Omental fat pad (tissue), 4 donors: Measurements from ENCODE around the gene ETHE1. TPM values are rescaled to one million over a fixed set of nuclear protein-coding genes. Genes with fewer than 3 reads are reported as not detected.

Experiments
- ATAC-seq: fragments of 150-250 bp; one replicate; pipeline ENCODE4 v1.9.1; 2016; ENCODE audit warnings: mild to moderate bottlenecking, moderate library complexity; ENCODE audit not compliant: low FRiP score
- DNase-seq: peaks from one replicate; pipeline ENCODE4 v3.0.0-alpha.2; 2019; ENCODE audit warnings: low spot score
- CTCF ChIP-seq, 3 donors: fragments of 450-650 bp; IDR thresholded peaks; one replicate each; pipeline ENCODE4 v1.5.1; 2016 to 2017; ENCODE audit warnings: antibody characterized with exemption in 3 of 3, mild to moderate bottlenecking in 3 of 3, moderate library complexity in 2 of 3
- total RNA-seq, 4 donors: library from RNA; depleted of rRNA; stranded (reverse); fragments of >200 nt; gene quantifications; one replicate each; pipeline ENCODE4 v1.1.0, GENCODE V29; 2016

The ETHE1 gene
- total RNA-seq, 4 donors from 2014 or later = 32.4 to 52.3 (median 41.3) TPM

DNA sequence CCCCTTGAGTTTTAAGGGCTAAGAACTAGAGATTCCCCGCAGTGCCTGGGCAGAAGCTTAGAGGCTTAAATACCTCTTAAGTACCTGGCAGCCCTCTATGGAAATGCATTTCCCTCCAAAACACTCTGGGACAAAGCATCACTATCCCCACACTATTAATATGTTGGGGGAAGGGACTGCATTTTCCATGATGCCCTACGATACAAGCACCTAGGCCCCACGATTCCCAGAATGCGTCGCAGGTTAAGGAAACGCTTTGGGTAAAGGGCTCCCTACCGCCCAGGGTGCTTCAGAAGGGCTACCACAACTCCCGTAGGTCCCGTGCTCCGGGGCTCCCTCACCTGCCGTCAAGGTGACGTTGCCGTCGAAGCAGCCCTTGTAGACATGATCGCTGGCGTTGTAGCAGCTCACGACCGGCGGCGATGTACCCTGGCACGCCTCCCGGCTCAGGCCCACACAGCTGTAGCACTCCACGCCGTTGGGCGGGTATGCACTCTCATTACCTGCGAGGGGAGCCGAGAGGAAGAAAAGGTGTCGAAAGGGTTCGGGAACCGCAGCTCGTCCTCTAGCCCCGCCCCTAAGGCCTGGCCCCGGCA, 64.1 kb downstream of the ETHE1 start:
- DNase-seq (no peak), ATAC-seq (no peak)
- TF ChIP-seq CTCF (IDR thresholded peaks at IDR 0.05) = no peak

DNA sequence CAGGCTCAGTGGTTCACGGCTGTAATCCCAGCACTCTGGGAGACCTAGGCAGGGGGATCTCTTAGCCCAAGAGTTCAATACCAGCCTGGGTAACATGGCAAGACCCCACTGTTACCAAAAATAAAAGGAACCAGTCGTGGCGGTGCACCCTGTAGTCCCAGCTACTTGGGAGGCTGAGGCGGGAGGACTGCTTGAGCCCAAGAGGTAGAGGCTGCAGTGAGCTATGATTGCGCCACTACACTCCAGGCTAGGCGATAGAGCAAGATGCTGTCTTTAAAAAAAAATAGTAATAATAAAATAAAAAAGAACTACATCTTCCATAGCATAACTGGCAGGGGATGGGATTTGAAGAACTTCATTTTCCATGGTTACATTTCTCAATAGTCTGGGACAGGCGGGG, 64.6 kb downstream of the ETHE1 start:
- no peak for TF ChIP-seq CTCF (IDR thresholded peaks at IDR 0.05)
- DNase-seq = no peak
- no peak for ATAC-seq

- TF ChIP-seq CTCF (IDR thresholded peaks at IDR 0.05) = no peak
- DNase-seq (no peak), ATAC-seq (no peak)
Observed at GRCh38 chr19:43461303-43461702, 65.7 kb downstream of the ETHE1 start.

- TF ChIP-seq CTCF (IDR thresholded peaks at IDR 0.05) = no peak
- ATAC-seq (no peak), DNase-seq (no peak)
Observed at GRCh38 chr19:43460362-43461016, 66.5 kb downstream of the ETHE1 start.

GRCh38 chr19:43457809-43458208, 69.2 kb downstream of the ETHE1 start:
- no peak for DNase-seq
- no peak for TF ChIP-seq CTCF (IDR thresholded peaks at IDR 0.05)
- ATAC-seq = no peak

Other genes with a start within 250 kb of the ETHE1 start
- 10 to 100 TPM in 1 of 4 donors, 1 to 10 TPM in 2, under 1 TPM in 1; 0.72 to 20.3 (median 3.5) TPM for gene CD177, start 173.5 kb downstream of the ETHE1 start, total RNA-seq
- not detected for gene TEX101, start 112.3 kb downstream of the ETHE1 start, total RNA-seq
- 10 to 100 TPM in 1 of 4 donors, 1 to 10 TPM in 1, under 1 TPM in 1, not detected in 1; 0.47 to 26.4 (median 1.9) TPM for gene LYPD3, start 61.6 kb downstream of the ETHE1 start, total RNA-seq
- gene PHLDB3, start 22.5 kb downstream of the ETHE1 start, total RNA-seq = 1 to 10 TPM; 2.0 to 8.7 (median 3.9) TPM
- under 1 TPM in 1 of 4 donors, not detected in 3; 0.47 TPM for gene ZNF575, start 6.0 kb upstream of the ETHE1 start, total RNA-seq
- 10 to 100 TPM; 13.0 to 24.1 (median 15.8) TPM for gene XRCC1, start 48.3 kb upstream of the ETHE1 start, total RNA-seq
- 10 to 100 TPM in 2 of 4 donors, 1 to 10 TPM in 2; 3.8 to 18.4 (median 8.6) TPM for gene PINLYP, start 48.6 kb upstream of the ETHE1 start, total RNA-seq
- 10 to 100 TPM; 14.4 to 24.0 (median 17.6) TPM for gene IRGQ, start 68.9 kb upstream of the ETHE1 start, total RNA-seq
- 10 to 100 TPM; 12.3 to 15.0 (median 13.3) TPM for gene ZNF576, start 69.4 kb upstream of the ETHE1 start, total RNA-seq
- under 1 TPM in 3 of 4 donors, not detected in 1; 0.12 to 0.46 (median 0.38) TPM for gene SRRM5, start 84.9 kb upstream of the ETHE1 start, total RNA-seq
- gene ZNF428, start 92.4 kb upstream of the ETHE1 start, total RNA-seq = 10 to 100 TPM; 15.4 to 22.1 (median 16.2) TPM
- 1 to 10 TPM in 3 of 4 donors, under 1 TPM in 1; 0.79 to 3.5 (median 2.5) TPM for gene CADM4, start 112.6 kb upstream of the ETHE1 start, total RNA-seq
- 100 to 1,000 TPM in 2 of 4 donors, 10 to 100 TPM in 2; 36.3 to 250 (median 88.0) TPM for gene PLAUR, start 143.0 kb upstream of the ETHE1 start, total RNA-seq
- not detected for gene IRGC, start 188.9 kb upstream of the ETHE1 start, total RNA-seq
- gene SMG9, start 227.8 kb upstream of the ETHE1 start, total RNA-seq = 10 to 100 TPM; 13.7 to 22.8 (median 15.5) TPM